GM18858 (cell line): ENCODE results near the gene RBM4.
A peak's percentile ranks its signal among the peaks of the same experiment; 100 is the strongest.
"Not testable (repeated sequence)": the region's sequence is repeated elsewhere in the genome, so short reads cannot be mapped to it uniquely, and the experiment has no call there.

Experiments
- ATAC-seq: cut with Tn5 transposase; IDR thresholded peaks from one replicate; pipeline ENCODE4 v1.9.1; 2021; ENCODE audit not compliant: unreplicated experiment

The RBM4 gene

GRCh38 chr11:66616379-66617154 lies 21.9 kb upstream of the RBM4 start, which contains the start of gene RBM14:
Gene RBM14 (plus strand): TSS chr11:66616630. CDS start chr11:66616721, 91 bp downstream.
- ATAC-seq = peak; percentile 76

- ATAC-seq = no peak
These were observed 21.2 kb upstream of the RBM4 start for GRCh38 chr11:66617155-66617834.

GRCh38 chr11:66619080-66619554 lies 19.4 kb upstream of the RBM4 start:
- ATAC-seq = no peak

GRCh38 chr11:66624450-66624849 lies 14.1 kb upstream of the RBM4 start:
- no peak for ATAC-seq

GRCh38 chr11:66625041-66625751 lies 13.3 kb upstream of the RBM4 start:
- no peak for ATAC-seq

GRCh38 chr11:66625752-66626149 lies 12.8 kb upstream of the RBM4 start:
- ATAC-seq = no peak

GRCh38 chr11:66626382-66626781 lies 12.1 kb upstream of the RBM4 start:
- no peak for ATAC-seq

- ATAC-seq = no peak
These were observed 11.6 kb upstream of the RBM4 start for GRCh38 chr11:66626926-66627325.

GRCh38 chr11:66628061-66628603 lies 10.4 kb upstream of the RBM4 start:
- no peak for ATAC-seq

GRCh38 chr11:66629356-66629755 lies 9.1 kb upstream of the RBM4 start:
- ATAC-seq = no peak

GRCh38 chr11:66631883-66632282 lies 6.6 kb upstream of the RBM4 start:
- no peak for ATAC-seq

- no peak for ATAC-seq
These were observed 5.6 kb upstream of the RBM4 start for GRCh38 chr11:66632952-66633351.

GRCh38 chr11:66636411-66636810 lies 2.1 kb upstream of the RBM4 start:
- no peak for ATAC-seq

- no peak for ATAC-seq
These were observed 836 bp upstream of the RBM4 start for GRCh38 chr11:66637557-66638176.

GRCh38 chr11:66639066-66639813 lies 737 bp downstream of the RBM4 start:
- ATAC-seq = no peak

GRCh38 chr11:66639814-66640340 lies 1.4 kb downstream of the RBM4 start:
- not testable (repeated sequence) for ATAC-seq

- no peak for ATAC-seq
These were observed 3.3 kb downstream of the RBM4 start for GRCh38 chr11:66641834-66642233.

- no peak for ATAC-seq
These were observed 5.4 kb downstream of the RBM4 start for GRCh38 chr11:66643745-66644437.

- ATAC-seq = no peak
These were observed 8.3 kb downstream of the RBM4 start for GRCh38 chr11:66646828-66647227.
